GM18499 (cell line): ENCODE data around the gene MAP1A.
"Not testable (repeated sequence)": the region's sequence is repeated elsewhere in the genome, so short reads cannot be mapped to it uniquely, and the experiment has no call there.

Experiments used
- ATAC-seq: cut with Tn5 transposase; IDR thresholded peaks from one replicate; pipeline ENCODE4 v1.9.1; 2021; ENCODE audit warnings: moderate number of reproducible peaks; ENCODE audit not compliant: insufficient read depth, unreplicated experiment

MAP1A gene

DNA sequence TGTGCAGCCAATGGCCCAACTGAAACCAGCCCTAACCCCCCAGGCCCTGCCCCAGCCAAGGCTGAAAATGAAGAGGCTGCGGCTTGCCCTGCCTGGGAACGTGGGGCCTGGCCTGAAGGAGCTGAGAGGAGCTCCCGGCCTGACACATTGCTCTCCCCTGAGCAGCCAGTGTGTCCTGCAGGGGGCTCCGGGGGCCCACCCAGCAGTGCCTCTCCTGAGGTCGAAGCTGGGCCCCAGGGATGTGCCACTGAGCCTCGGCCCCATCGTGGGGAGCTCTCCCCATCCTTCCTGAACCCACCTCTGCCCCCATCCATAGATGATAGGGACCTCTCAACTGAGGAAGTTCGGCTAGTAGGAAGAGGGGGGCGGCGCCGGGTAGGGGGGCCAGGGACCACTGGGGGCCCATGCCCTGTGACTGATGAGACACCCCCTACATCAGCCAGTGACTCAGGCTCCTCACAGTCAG is 11.2 kb downstream of the MAP1A start:
- no peak for ATAC-seq

DNA sequence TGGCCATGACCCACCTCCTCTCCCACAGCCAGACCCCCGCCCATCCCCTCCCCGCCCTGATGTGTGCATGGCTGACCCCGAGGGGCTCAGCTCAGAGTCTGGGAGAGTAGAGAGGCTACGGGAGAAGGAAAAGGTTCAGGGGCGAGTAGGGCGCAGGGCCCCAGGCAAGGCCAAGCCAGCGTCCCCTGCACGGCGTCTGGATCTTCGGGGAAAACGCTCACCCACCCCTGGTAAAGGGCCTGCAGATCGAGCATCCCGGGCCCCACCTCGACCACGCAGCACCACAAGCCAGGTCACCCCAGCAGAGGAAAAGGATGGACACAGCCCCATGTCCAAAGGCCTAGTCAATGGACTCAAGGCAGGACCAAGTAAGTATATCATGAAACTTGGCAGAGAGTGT is 11.7 kb downstream of the MAP1A start:
- ATAC-seq, result no peak

- no peak for ATAC-seq
Measured at GRCh38 chr15:43529587-43530345, 12.4 kb downstream of the MAP1A start.

DNA sequence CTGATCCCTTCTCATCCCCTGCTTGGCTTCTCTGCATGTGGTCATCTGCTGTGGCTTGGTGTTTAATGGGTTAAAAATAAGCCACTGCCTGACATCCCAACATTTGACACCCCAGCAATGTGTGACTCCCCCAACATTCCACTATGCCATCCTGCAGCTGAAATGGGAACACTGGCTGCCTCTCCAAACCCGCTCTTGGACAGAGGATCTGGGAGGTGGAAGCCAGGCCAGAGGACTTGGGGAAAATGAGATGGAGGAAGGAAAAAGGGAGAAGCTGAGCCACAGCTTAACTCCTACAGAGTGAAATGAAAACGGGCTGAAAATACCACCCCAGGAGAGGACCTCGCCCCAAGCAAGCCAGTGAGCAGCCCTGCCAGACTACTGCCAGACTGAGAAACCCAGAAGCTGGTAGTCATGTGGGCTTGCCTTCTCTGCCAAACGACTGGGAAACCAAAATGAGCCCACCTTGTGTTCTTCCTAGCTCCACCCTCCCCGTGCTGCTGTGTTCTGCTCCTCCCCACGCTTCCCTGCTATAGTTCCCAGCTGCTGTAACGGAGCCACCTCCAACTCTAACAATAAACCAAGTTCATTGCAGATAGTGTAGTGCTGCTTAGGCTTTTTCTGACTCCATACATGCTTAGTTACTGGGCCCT is 13.7 kb downstream of the MAP1A start:
- ATAC-seq, result no peak

- not testable (repeated sequence) for ATAC-seq
Measured at GRCh38 chr15:43532826-43533225, 15.4 kb downstream of the MAP1A start.

DNA sequence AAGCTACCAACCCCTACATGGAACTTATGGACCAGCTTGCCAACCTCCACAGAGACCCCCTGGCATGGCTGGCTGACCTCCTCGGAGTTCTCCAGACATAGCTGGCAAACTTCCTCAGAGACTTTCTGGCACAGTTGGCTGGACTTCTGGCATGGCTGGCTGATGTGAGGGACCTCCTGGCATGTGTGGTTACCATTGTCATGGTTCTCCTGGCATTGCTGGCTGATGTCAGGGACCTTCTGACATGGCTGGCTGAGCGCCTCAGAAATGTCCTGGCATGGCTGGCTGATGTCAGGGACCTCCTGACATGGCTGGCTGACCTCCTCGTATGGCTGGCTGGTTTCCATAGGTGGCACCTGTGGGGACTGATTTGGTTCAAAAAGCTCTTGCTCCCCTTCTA is 17.5 kb downstream of the MAP1A start:
- no peak for ATAC-seq

- no peak for ATAC-seq
Measured at GRCh38 chr15:43538091-43538490, 20.7 kb downstream of the MAP1A start.

DNA sequence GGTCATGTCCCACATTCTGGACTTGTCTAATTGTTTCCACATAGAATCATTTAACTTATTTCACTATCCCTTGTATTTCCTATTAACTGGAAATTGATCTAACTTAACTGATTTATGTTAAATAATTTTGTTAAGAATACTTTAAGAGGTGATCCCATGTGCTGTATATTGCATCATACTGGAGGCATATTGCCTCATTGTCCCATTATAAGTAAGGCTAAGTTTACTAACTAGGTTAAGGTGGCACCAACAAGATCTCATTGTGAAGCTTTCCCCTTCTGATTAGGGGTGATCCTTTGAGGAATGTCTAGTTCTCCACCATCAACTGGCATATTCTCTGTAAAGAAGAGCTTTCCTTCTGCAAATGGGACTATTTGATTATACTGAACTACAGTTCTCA is 24.4 kb downstream of the MAP1A start:
- ATAC-seq, result no peak

DNA sequence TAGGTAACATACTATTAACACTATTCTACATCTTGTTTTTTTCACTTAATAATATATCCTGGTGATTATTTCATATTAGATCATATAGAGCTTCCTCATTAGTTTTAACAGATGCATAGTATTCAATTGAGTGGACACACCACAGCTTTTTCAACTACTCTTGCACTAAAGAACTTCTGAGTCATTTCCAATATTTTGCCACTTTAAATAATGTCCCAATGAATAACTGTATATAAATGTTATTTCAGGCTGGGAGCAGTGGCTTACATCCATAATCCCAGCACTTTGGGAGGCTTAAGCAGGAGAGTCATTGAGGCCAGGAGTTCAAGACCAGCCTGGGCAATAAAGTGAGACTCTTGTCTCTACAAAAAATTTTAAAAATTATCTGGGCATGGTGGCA is 26.9 kb downstream of the MAP1A start:
- ATAC-seq, result no peak

- ATAC-seq, result no peak
Measured at GRCh38 chr15:43545426-43545825, 28.0 kb downstream of the MAP1A start.

- ATAC-seq, result no peak
Measured at GRCh38 chr15:43547539-43547938, 30.1 kb downstream of the MAP1A start.

- no peak for ATAC-seq
Measured at GRCh38 chr15:43550527-43551363, 33.3 kb downstream of the MAP1A start.

- no peak for ATAC-seq
Measured at GRCh38 chr15:43552256-43552655, 34.8 kb downstream of the MAP1A start.

DNA sequence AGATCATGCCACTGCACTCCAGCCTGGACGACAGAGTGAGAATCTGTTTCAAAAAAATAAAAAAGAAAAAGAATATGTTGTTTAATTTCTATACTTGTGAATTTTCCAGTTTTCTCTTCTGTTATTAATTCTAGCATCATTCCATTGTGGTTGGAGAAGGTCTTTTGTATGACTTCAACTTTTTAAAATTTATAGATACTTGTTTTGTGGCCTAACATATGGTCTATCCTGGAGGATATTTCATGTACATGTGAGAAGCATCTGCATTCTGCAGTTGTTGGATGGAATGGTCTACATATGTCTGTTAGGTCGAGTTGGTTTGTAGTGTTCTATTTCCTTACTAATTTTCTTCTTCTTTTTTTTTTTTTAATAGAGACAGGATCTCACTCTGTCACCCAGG is 35.6 kb downstream of the MAP1A start:
- ATAC-seq, result no peak

DNA sequence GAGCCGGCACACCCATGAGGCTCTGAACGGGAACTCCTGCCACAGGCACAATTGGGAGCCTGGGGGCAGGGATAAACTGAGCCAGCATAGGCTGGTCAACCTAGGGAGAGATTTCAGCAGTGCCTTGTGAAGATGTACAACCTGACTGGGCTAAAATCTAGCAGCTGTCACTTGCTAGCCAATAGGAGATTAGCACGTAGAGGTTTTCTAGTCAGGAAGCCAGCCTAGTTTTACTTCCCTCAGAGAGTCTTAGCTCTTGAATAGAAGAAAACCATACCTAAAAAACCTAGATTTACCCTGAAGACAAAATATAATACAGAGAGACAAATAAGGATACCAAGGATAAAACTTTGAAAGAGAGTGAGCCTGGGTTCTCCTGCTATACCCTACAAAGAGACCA is 45.3 kb downstream of the MAP1A start:
- not testable (repeated sequence) for ATAC-seq

DNA sequence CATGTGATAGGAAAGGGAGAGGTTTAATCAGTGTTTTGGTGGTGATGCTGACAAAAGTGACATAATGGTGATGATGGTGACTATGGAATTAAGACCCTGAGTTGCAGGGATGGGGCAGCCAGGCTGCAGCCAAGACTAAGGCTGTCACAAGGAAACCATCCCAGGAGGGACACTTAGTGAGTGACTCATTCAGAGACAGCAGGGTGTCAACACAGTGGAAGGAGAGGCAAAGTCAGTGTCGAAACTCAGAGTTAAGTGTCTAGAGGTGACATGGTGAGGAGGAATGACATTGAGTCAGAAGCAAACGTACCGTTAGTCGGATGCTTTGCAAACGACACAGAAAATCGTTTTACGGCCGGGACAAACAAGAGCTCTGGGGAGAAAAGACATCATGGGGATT is 46.4 kb downstream of the MAP1A start:
- ATAC-seq, result not testable (repeated sequence)

- ATAC-seq, result not testable (repeated sequence)
Measured at GRCh38 chr15:43566615-43567014, 49.2 kb downstream of the MAP1A start.

GRCh38 chr15:43574607-43575006 is 57.2 kb downstream of the MAP1A start:
- not testable (repeated sequence) for ATAC-seq
